ENCODE data around the gene EPB41L4B.

Gene EPB41L4B

DNA sequence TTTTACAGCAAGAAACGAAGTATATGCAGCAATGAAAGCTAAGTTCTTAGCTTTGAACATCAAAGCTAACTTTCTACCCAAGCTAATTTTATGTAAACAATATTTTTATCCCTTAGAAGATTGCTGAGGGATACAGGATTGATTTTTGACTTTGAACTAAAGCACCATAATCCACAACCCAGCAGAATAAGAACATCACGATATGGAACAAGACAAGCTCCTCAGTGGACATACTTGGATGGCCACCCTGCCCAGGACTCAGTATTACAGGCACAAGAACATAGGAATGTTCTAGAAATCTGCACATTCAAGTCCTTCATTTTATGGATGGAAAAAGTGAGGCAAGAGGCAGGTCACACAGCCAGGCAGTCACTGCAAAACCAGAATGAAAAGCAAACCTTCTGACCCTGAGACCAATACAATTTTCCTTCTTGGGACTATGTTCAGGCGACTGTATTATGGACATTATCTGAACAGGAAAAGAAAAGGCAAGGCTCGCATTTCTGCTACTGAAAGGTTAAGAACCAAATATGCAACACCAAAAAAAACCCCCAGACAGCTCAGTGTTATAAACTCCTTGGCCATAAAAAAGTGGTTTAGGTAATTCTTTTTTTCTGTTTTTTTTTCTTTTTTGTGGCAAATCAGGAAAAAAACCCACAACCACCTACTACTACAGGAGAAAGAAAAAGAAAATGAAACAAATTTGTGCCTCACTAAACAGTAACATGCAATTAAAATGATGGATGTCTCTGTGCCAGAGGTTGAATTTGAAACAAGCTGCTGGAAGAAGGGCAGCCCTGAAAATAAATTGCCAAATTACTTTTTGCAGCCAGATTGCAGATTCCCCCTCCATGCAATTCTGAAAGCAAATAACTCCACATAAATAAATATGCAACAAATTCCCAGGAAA lies 25.4 kb downstream of the EPB41L4B start:
- Histone ChIP-seq H3K9ac (ENCODE audit: low read length) (no peak overlapping the region), H3K79me2 (ENCODE audit: insufficient read depth, low read length) (no peaks in the 10 kb centered on the region), H3K9me2 (ENCODE audit: low read depth, low read length) (no peaks in the 10 kb centered on the region), H4K20me1 (ENCODE audit: insufficient read depth, low read length) (no peaks in the 10 kb centered on the region), H3K27me3 (ENCODE audit: insufficient read depth, low read length) (no peaks in the 10 kb centered on the region), H3F3A (ENCODE audit: insufficient read depth, low read length) (no peaks in the 10 kb centered on the region), H3K4me3 (ENCODE audit: low read depth, low read length, poor library complexity, severe bottlenecking) (no peak overlapping the region), H2AFZ (ENCODE audit: low read length) (no peak overlapping the region), H3K4me1 (ENCODE audit: insufficient read depth, low read length, severe bottlenecking) (no peaks in the 10 kb centered on the region), H3K9me3 (ENCODE audit: low read length) (no peaks in the 10 kb centered on the region), H3K4me2 (ENCODE audit: low read length) (no peak overlapping the region), H3K27ac (ENCODE audit: low read depth, low read length, poor library complexity, severe bottlenecking) (no peak overlapping the region), H3K36me3 (ENCODE audit: insufficient read depth, low read length) (no peaks in the 10 kb centered on the region)
- no peak for TF ChIP-seq EZH2 (IDR thresholded peaks at IDR 0.05; ENCODE audit: borderline replicate concordance, low read length)
- no peak for TF ChIP-seq CTCF (IDR thresholded peaks at IDR 0.05; ENCODE audit: low read length)

- H3K4me3 ChIP-seq (ENCODE audit: low read depth, low read length, poor library complexity, severe bottlenecking) = no peak overlapping the region
- H3K9me2 ChIP-seq (ENCODE audit: low read depth, low read length) = no peaks in the 10 kb centered on the region
- no peak overlapping the region for H3K9ac ChIP-seq (ENCODE audit: low read length)
- no peak overlapping the region for H3K4me2 ChIP-seq (ENCODE audit: low read length)
- H3K9me3 ChIP-seq (ENCODE audit: low read length) = no peaks in the 10 kb centered on the region
- H3K27ac ChIP-seq (ENCODE audit: low read depth, low read length, poor library complexity, severe bottlenecking) = no peak overlapping the region
- no peak overlapping the region for H2AFZ ChIP-seq (ENCODE audit: low read length)
- H3K36me3 ChIP-seq (ENCODE audit: insufficient read depth, low read length) = no peaks in the 10 kb centered on the region
- no peaks in the 10 kb centered on the region for H3K79me2 ChIP-seq (ENCODE audit: insufficient read depth, low read length)
- H3K27me3 ChIP-seq (ENCODE audit: insufficient read depth, low read length) = no peaks in the 10 kb centered on the region
- no peaks in the 10 kb centered on the region for H4K20me1 ChIP-seq (ENCODE audit: insufficient read depth, low read length)
- H3F3A ChIP-seq (ENCODE audit: insufficient read depth, low read length) = no peaks in the 10 kb centered on the region
- TF ChIP-seq EZH2 (IDR thresholded peaks at IDR 0.05; ENCODE audit: borderline replicate concordance, low read length) (no peak), CTCF (IDR thresholded peaks at IDR 0.05; ENCODE audit: low read length) (no peak)
- no peaks in the 10 kb centered on the region for H3K4me1 ChIP-seq (ENCODE audit: insufficient read depth, low read length, severe bottlenecking)
These were observed 30.5 kb downstream of the EPB41L4B start for GRCh38 chr9:109290385-109290784.

DNA sequence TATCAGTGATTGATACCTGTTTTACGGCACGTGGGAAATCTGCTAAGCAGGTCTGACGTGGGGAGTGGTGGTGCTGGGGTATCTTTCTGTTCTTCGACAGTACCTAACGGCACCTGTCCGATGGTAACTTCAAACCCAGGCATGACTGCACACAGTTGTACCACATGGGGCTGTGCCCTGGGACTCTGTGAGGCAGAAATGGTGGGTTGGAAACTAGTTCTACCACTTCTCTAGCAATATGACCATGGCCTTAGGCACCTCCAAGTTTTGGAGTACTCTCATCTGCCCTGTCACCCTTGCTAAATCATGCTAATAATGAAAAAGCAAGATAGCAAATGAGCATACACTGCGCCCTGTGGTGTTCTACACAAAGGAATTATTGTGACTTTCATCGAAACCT lies 30.9 kb downstream of the EPB41L4B start:
- H4K20me1 ChIP-seq (ENCODE audit: insufficient read depth, low read length) = no peaks in the 10 kb centered on the region
- no peak for TF ChIP-seq EZH2 (IDR thresholded peaks at IDR 0.05; ENCODE audit: borderline replicate concordance, low read length)
- TF ChIP-seq CTCF (IDR thresholded peaks at IDR 0.05; ENCODE audit: low read length) = no peak
- no peaks in the 10 kb centered on the region for H3K27me3 ChIP-seq (ENCODE audit: insufficient read depth, low read length)
- H3K36me3 ChIP-seq (ENCODE audit: insufficient read depth, low read length) = no peaks in the 10 kb centered on the region
- no peaks in the 10 kb centered on the region for H3K79me2 ChIP-seq (ENCODE audit: insufficient read depth, low read length)
- H3K27ac ChIP-seq (ENCODE audit: low read depth, low read length, poor library complexity, severe bottlenecking) = no peak overlapping the region
- no peak overlapping the region for H3K4me3 ChIP-seq (ENCODE audit: low read depth, low read length, poor library complexity, severe bottlenecking)
- H3K9me2 ChIP-seq (ENCODE audit: low read depth, low read length) = no peaks in the 10 kb centered on the region
- H3K9ac ChIP-seq (ENCODE audit: low read length) = no peak overlapping the region
- H3K4me1 ChIP-seq (ENCODE audit: insufficient read depth, low read length, severe bottlenecking) = no peaks in the 10 kb centered on the region
- H3F3A ChIP-seq (ENCODE audit: insufficient read depth, low read length) = no peaks in the 10 kb centered on the region
- no peak overlapping the region for H3K4me2 ChIP-seq (ENCODE audit: low read length)
- no peaks in the 10 kb centered on the region for H3K9me3 ChIP-seq (ENCODE audit: low read length)
- H2AFZ ChIP-seq (ENCODE audit: low read length) = no peak overlapping the region

Data from OCI-LY1 (cell line).